Measurements from ENCODE around the gene MYOM1.

DNA sequence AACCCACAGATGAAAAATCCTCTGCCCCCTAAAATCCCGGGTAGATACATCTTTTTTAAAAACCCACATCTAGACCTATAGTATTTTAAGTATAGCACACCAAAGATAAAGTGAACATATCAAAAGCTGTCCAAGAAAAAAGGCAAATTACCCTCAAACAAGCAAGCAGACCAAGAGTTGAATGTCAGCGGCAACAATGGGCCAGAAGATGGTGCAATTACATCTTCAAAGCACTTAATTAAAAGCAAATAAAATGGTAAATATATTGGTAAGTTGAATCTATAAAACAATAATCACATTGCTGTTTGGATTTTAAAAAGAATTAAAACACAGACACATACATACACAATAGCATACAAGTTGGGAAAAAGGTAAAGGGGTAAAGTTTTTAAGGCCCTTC lies 98.5 kb downstream of the MYOM1 start:
- no peak for TF ChIP-seq EP300 (IDR thresholded peaks at IDR 0.05)
- no peak for TF ChIP-seq POLR2A (IDR thresholded peaks at IDR 0.05; ENCODE audit: low read depth)
- TF ChIP-seq, protein P1, sequence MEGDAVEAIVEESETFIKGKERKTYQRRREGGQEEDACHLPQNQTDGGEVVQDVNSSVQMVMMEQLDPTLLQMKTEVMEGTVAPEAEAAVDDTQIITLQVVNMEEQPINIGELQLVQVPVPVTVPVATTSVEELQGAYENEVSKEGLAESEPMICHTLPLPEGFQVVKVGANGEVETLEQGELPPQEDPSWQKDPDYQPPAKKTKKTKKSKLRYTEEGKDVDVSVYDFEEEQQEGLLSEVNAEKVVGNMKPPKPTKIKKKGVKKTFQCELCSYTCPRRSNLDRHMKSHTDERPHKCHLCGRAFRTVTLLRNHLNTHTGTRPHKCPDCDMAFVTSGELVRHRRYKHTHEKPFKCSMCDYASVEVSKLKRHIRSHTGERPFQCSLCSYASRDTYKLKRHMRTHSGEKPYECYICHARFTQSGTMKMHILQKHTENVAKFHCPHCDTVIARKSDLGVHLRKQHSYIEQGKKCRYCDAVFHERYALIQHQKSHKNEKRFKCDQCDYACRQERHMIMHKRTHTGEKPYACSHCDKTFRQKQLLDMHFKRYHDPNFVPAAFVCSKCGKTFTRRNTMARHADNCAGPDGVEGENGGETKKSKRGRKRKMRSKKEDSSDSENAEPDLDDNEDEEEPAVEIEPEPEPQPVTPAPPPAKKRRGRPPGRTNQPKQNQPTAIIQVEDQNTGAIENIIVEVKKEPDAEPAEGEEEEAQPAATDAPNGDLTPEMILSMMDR (IDR thresholded peaks at IDR 0.05) = no peak

Measured in esophagus muscularis mucosa (tissue), 4 donors.